ENCODE data around the gene HCN2.
A peak's percentile ranks its signal among the peaks of the same experiment; 100 is the strongest.

HCN2 gene

DNA sequence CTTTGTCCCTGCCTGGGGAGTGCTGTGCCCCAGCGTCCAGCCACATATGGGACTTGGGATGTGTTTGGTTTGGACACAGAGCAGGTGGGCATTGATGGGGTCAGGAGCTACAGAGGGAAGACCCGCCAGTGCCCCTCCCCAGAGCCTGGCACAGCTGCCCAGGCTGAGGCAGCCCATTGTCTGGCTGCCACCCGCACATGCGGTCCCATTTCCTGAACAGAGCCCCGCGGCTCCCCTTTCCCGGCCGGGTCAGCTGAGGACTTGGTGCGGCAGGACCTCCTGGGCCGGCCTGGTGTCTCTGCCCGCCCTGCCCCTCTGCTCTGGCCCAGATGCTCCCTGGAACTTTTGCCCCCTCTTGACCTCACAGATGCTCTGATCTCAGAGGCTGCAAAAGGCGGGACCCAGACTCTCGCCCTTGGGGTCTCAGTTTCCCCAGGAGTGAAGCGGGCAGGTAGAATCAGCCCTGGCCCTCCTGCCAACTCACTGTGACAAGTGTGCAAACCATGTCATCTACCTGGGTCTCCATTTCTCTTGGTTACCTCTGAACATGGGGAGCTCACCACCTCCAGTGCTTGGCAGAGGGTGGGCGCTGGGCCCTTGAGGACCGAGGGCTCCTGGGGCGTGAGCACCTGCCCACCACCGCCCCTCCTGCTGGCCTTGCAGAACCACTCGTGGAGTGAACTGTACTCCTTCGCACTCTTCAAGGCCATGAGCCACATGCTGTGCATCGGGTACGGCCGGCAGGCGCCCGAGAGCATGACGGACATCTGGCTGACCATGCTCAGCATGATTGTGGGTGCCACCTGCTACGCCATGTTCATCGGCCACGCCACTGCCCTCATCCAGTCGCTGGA lies 17.8 kb downstream of the HCN2 start:
- no peak for DNase-seq (ENCODE audit: low read depth)
- no peak for TF ChIP-seq CTCF (conservative IDR thresholded peaks at IDR 0.05; ENCODE audit: control insufficient read depth, insufficient read depth, low read depth, low read length)
- H3K4me3 ChIP-seq (ENCODE audit: control insufficient read depth, low read depth, low read length): no peak overlapping the region

GRCh38 chr19:608155-609003 lies 18.7 kb downstream of the HCN2 start:
- H3K4me3 ChIP-seq (ENCODE audit: control insufficient read depth, low read depth, low read length): no peak overlapping the region
- no peak for DNase-seq (ENCODE audit: low read depth)
- no peak for TF ChIP-seq CTCF (conservative IDR thresholded peaks at IDR 0.05; ENCODE audit: control insufficient read depth, insufficient read depth, low read depth, low read length)

GRCh38 chr19:609004-609346 lies 19.3 kb downstream of the HCN2 start:
- no peak for TF ChIP-seq CTCF (conservative IDR thresholded peaks at IDR 0.05; ENCODE audit: control insufficient read depth, insufficient read depth, low read depth, low read length)
- DNase-seq (ENCODE audit: low read depth): no peak
- no peak overlapping the region for H3K4me3 ChIP-seq (ENCODE audit: control insufficient read depth, low read depth, low read length)

DNA sequence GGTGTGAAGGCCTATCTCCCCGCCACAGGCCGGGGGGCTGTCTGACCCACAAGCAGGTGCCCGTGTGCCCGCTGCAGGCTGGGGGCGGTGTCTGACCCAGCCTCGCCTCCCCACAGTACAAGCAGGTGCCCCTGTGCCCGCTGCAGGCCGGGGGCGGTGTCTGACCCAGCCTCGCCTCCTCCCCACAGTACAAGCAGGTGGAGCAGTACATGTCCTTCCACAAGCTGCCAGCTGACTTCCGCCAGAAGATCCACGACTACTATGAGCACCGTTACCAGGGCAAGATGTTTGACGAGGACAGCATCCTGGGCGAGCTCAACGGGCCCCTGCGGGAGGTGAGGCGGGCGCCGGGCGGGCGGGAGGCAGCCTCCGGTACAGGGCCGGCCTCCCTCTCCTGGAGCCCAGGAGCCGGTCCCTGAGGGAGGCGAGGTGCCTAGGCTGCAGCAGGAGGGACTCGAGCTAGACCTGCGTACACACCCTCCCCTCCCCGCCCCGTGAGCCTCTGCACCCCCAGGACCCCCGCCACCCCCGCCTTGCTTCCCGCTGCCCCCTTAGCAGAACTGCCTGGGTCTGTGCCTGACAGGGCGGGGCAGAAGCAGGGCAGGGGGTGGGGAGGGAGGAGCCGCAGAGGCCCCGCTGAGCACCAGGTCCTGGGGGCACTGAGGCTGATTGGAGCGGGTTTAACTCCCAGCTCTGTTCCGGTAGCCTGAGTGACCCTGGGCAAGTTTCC lies 20.6 kb downstream of the HCN2 start:
- no peak for DNase-seq (ENCODE audit: low read depth)

GRCh38 chr19:610801-611480 lies 21.3 kb downstream of the HCN2 start:
- TF ChIP-seq CTCF (conservative IDR thresholded peaks at IDR 0.05; ENCODE audit: control insufficient read depth, insufficient read depth, low read depth, low read length): no peak
- no peak overlapping the region for H3K4me3 ChIP-seq (ENCODE audit: control insufficient read depth, low read depth, low read length)
- peak; percentile 72 for DNase-seq (ENCODE audit: low read depth)

More for the DNA sequence above, 20.6 kb downstream of the HCN2 start:
- no peak for TF ChIP-seq CTCF (conservative IDR thresholded peaks at IDR 0.05; ENCODE audit: control insufficient read depth, insufficient read depth, low read depth, low read length)
- no peak overlapping the region for H3K4me3 ChIP-seq (ENCODE audit: control insufficient read depth, low read depth, low read length)

DNA sequence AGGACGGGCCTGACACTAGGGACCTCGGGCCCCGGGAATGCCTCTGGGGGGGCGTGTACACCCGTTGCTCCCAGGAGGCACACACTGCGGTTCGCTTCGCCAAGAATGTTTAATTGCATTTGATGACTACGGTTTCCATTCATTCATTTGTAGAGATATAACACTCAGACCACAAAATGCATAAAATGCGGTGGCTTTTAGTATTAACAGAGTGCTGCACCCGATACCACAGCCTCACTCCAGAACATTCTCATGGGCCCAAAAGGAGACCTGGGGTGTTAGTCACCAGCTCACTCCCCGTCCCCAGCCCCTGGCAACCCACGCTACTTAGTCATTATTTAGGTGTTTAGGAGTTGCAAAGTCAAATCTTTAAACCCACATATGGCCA lies 21.8 kb downstream of the HCN2 start:
- DNase-seq (ENCODE audit: low read depth): peak; percentile 94
- TF ChIP-seq CTCF (conservative IDR thresholded peaks at IDR 0.05; ENCODE audit: control insufficient read depth, insufficient read depth, low read depth, low read length): no peak
- no peak overlapping the region for H3K4me3 ChIP-seq (ENCODE audit: control insufficient read depth, low read depth, low read length)
